ENCODE measurements around the gene ADGRG4.

GRCh38 chrX:136438192-136438591 is 137.4 kb downstream of the ADGRG4 start:
- TF ChIP-seq CTCF (IDR thresholded peaks at IDR 0.05) (no peak), EZH2 (IDR thresholded peaks at IDR 0.05; ENCODE audit: borderline replicate concordance, insufficient read depth, low read depth, low read length, poor library complexity, severe bottlenecking) (no peak)

All from B cell (primary cell).